SK-N-SH treated with all-trans-retinoic acid at 6 μM for 48 hours (cell line): ENCODE results near the gene LANCL3.

Source experiments
- ATAC-seq: fragments of 200-7000 bp; cut with Tn5 transposase; 3 replicates; pipeline ENCODE4 v1.9.1; 2020; ENCODE audit warnings: mild to moderate bottlenecking, moderate library complexity
- ARNTL ChIP-seq: fragments of 450-650 bp; formaldehyde crosslinking; IDR thresholded peaks from 2 replicates; pipeline ENCODE4 v1.5.0; 2020; ENCODE audit warnings: low read depth, mild to moderate bottlenecking, moderate library complexity, borderline replicate concordance
- BACH2 ChIP-seq: fragments of 250-450 bp; sonication (Bioruptor Pico); IDR thresholded peaks from 2 replicates; pipeline ENCODE4 v1.9.0; 2021; ENCODE audit warnings: mild to moderate bottlenecking, borderline replicate concordance
- CREB5 ChIP-seq: fragments of 250-450 bp; sonication (Bioruptor Pico); IDR thresholded peaks from 2 replicates; pipeline ENCODE4 v1.5.1; 2020; ENCODE audit warnings: low read depth, mild to moderate bottlenecking, moderate library complexity
- CSDC2 ChIP-seq: fragments of 250-450 bp; sonication (Bioruptor Pico); IDR thresholded peaks from 2 replicates; pipeline ENCODE4 v1.5.0; 2020; ENCODE audit warnings: mild to moderate bottlenecking, moderate library complexity
- CSRNP3 ChIP-seq: fragments of 250-450 bp; sonication (Bioruptor Pico); IDR thresholded peaks from 2 replicates; pipeline ENCODE4 v1.5.1; 2021; ENCODE audit warnings: mild to moderate bottlenecking, moderate library complexity
- ESRRG ChIP-seq: fragments of 250-450 bp; sonication (Bioruptor Pico); IDR thresholded peaks from 2 replicates; pipeline ENCODE4 v1.6.1; 2021; ENCODE audit warnings: mild to moderate bottlenecking
- GLIS3 ChIP-seq: fragments of 250-450 bp; sonication (Bioruptor Pico); IDR thresholded peaks from 2 replicates; pipeline ENCODE4 v1.5.0; 2020; ENCODE audit warnings: mild to moderate bottlenecking, moderate library complexity
- ISL1 ChIP-seq: fragments of 250-450 bp; sonication (Bioruptor Pico); IDR thresholded peaks from 2 replicates; pipeline ENCODE4 v2.1.2; 2022; ENCODE audit warnings: mild to moderate bottlenecking, moderate library complexity
- OSR1 ChIP-seq: fragments of 250-450 bp; sonication (Bioruptor Pico); IDR thresholded peaks from 2 replicates; pipeline ENCODE4 v1.8.0; 2022; ENCODE audit warnings: moderate library complexity, mild to moderate bottlenecking, inconsistent platforms
- PATZ1 ChIP-seq: fragments of 250-450 bp; sonication (Bioruptor Pico); IDR thresholded peaks from 2 replicates; pipeline ENCODE4 v1.8.0; 2020; ENCODE audit warnings: mild to moderate bottlenecking, moderate library complexity, borderline replicate concordance
- POU6F1 ChIP-seq: fragments of 250-450 bp; sonication (Bioruptor Pico); IDR thresholded peaks from 2 replicates; pipeline ENCODE4 v1.8.0; 2021; ENCODE audit warnings: low read depth, mild to moderate bottlenecking, moderate library complexity, borderline replicate concordance
- PPARA ChIP-seq: fragments of 250-450 bp; sonication (Bioruptor Pico); IDR thresholded peaks from 2 replicates; pipeline ENCODE4 v1.5.0; 2020; ENCODE audit warnings: mild to moderate bottlenecking, borderline replicate concordance
- SNAI2 ChIP-seq: fragments of 250-450 bp; sonication (Bioruptor Pico); IDR thresholded peaks from 2 replicates; pipeline ENCODE4 v1.5.0; 2020; ENCODE audit warnings: mild to moderate bottlenecking, moderate library complexity
- TCF4 ChIP-seq: fragments of 250-450 bp; sonication (Bioruptor Pico); IDR thresholded peaks from 2 replicates; pipeline ENCODE4 v1.8.0; 2021; ENCODE audit warnings: mild to moderate bottlenecking, moderate library complexity, borderline replicate concordance
- TOX ChIP-seq: fragments of 250-450 bp; sonication (Bioruptor Pico); IDR thresholded peaks from 2 replicates; pipeline ENCODE4 v1.8.0; 2021; ENCODE audit warnings: mild to moderate bottlenecking, moderate library complexity, borderline replicate concordance
- TSHZ2 ChIP-seq: fragments of 250-450 bp; sonication (Bioruptor Pico); IDR thresholded peaks from 2 replicates; pipeline ENCODE4 v1.5.0; 2020; ENCODE audit warnings: mild to moderate bottlenecking, moderate library complexity
- ZC3H10 ChIP-seq: fragments of 250-450 bp; sonication (Bioruptor Pico); IDR thresholded peaks from 2 replicates; pipeline ENCODE4 v1.5.1; 2021; ENCODE audit warnings: mild to moderate bottlenecking, moderate library complexity
- ZFP3 ChIP-seq: fragments of 250-450 bp; sonication (Bioruptor Pico); IDR thresholded peaks from 2 replicates; pipeline ENCODE4 v1.5.0; 2020; ENCODE audit warnings: mild to moderate bottlenecking, moderate library complexity
- ZFP30 ChIP-seq: fragments of 450-650 bp; formaldehyde crosslinking; IDR thresholded peaks from 2 replicates; pipeline ENCODE4 v1.5.0; 2022; ENCODE audit warnings: mild to moderate bottlenecking, moderate library complexity
- ZNF70 ChIP-seq: fragments of 450-650 bp; formaldehyde crosslinking; IDR thresholded peaks from 2 replicates; pipeline ENCODE4 v1.5.0; 2020; ENCODE audit warnings: mild to moderate bottlenecking, moderate library complexity
- ZNF8 ChIP-seq: fragments of 450-650 bp; formaldehyde crosslinking; IDR thresholded peaks from 2 replicates; pipeline ENCODE4 v1.5.0; 2020; ENCODE audit warnings: mild to moderate bottlenecking, moderate library complexity

Gene LANCL3

GRCh38 chrX:37608156-37608555 is 36.7 kb downstream of the LANCL3 start:
- TF ChIP-seq ARNTL = no peak
- no peak for TF ChIP-seq TCF4 (CRISPR knock-in tag)
- TF ChIP-seq ZNF70 (CRISPR knock-in tag) = no peak
- TF ChIP-seq ESRRG (CRISPR knock-in tag) = no peak
- no peak for TF ChIP-seq BACH2 (CRISPR knock-in tag)
- TF ChIP-seq OSR1 (CRISPR knock-in tag) = no peak
- no peak for TF ChIP-seq PATZ1 (CRISPR knock-in tag)
- TF ChIP-seq TOX = no peak
- no peak for TF ChIP-seq SNAI2
- TF ChIP-seq ZNF8 (CRISPR knock-in tag) = no peak
- no peak for TF ChIP-seq POU6F1 (CRISPR knock-in tag)
- no peak for TF ChIP-seq ISL1 (CRISPR knock-in tag)
- TF ChIP-seq ZFP30 (CRISPR knock-in tag) = no peak
- TF ChIP-seq CSDC2 (CRISPR knock-in tag) = no peak
- TF ChIP-seq CREB5 (CRISPR knock-in tag) = no peak
- TF ChIP-seq ZC3H10 (CRISPR knock-in tag) = no peak
- no peak for TF ChIP-seq GLIS3 (CRISPR knock-in tag)
- TF ChIP-seq CSRNP3 = no peak
- TF ChIP-seq TSHZ2 (CRISPR knock-in tag) = no peak
- ATAC-seq = no peak

DNA sequence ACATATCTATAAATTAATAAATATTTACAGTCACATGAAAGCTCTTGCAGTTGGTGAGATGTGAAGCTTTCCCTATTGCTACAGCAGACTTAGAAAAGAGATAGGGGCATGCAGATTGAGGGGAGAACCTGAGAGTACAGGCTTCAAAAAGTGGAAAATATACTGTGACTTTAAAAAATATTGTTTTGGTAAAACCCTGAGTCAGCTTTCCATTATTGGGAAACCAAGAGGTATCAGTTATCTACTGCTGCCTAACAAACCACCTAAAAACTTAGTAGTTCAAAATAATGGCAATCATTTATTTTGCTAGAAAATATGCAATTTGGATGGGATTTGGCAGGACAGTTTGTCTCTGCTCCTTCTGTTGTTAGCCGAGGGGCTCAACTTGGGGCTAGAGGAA is 38.3 kb downstream of the LANCL3 start:
- ATAC-seq = no peak
- TF ChIP-seq CSDC2 (CRISPR knock-in tag) (no peak), ESRRG (CRISPR knock-in tag) (no peak), ZNF70 (CRISPR knock-in tag) (no peak), TCF4 (CRISPR knock-in tag) (no peak), ZFP3 (CRISPR knock-in tag) (no peak), TSHZ2 (CRISPR knock-in tag) (no peak), ARNTL (no peak), PPARA (CRISPR knock-in tag) (no peak), ISL1 (CRISPR knock-in tag) (no peak), TOX (no peak), BACH2 (CRISPR knock-in tag) (no peak), ZC3H10 (CRISPR knock-in tag) (no peak), GLIS3 (CRISPR knock-in tag) (no peak), ZNF8 (CRISPR knock-in tag) (no peak), SNAI2 (no peak)
